ENCODE measurements around the gene GABRB1.
A peak's percentile ranks its signal among the peaks of the same experiment; 100 is the strongest.

GABRB1 gene

GRCh38 chr4:47110546-47111132, 79.3 kb downstream of the GABRB1 start:
- Histone ChIP-seq H3K9me3 (no peaks in the 10 kb centered on the region), H3K36me3 (no peaks in the 10 kb centered on the region), H3K4me3 (no peak overlapping the region), H3K4me1 (no peaks in the 10 kb centered on the region), H3K27ac (no peak overlapping the region), H3K27me3 (no peaks in the 10 kb centered on the region)
- intact Hi-C loops (cut with DNase I; ENCODE audit: low total_unique reads), result loop anchor here (2.0 kb wide), 1 partner anchor 16 kb away; no protein-coding TSS in a partner anchor
- no peak for DNase-seq
- TF ChIP-seq CTCF (IDR thresholded peaks at IDR 0.05), result no peak

DNA sequence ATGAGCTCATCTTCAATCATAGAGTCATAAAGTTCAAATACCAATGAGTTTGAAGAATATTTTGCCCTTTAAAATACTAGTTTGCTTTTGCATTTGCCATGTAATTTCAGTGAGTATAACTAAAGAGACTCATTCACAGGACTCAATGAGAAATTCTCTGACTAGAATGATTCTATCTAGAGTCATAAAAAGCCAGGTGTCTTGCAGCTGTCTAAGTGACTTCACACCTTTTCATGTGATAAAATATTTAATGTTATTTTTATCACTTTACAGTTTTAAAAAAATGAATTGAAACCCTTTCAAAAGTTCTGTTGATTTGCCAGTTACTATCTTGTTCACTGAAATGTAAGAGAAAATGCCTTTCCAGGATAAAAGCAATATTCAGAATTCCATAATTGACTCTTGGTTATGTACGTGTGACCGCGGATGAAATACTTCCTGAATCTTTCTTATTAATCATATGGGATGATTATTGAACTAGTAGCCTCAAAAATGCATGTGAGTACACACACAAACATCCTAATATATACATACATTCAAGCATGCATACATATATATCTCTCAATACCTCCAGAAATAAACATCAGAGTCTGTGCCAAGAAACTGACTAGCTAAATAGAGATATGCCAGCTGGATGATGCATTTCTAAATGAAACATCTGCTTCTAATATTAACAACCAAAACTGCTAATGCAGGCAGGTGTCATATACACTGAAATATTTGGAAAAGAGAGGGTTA, 87.0 kb downstream of the GABRB1 start:
- Histone ChIP-seq H3K27ac (no peak overlapping the region), H3K36me3 (no peaks in the 10 kb centered on the region), H3K27me3 (no peaks in the 10 kb centered on the region), H3K4me1 (peaks cover 0 to 5% (median 0%) of the 10 kb centered on the region in 4 donors), H3K4me3 (no peak overlapping the region), H3K9me3 (no peaks in the 10 kb centered on the region)
- DNase-seq, result no peak
- intact Hi-C loops (cut with DNase I; ENCODE audit: low total_unique reads), result no loop called here
- TF ChIP-seq CTCF (IDR thresholded peaks at IDR 0.05), result no peak

DNA sequence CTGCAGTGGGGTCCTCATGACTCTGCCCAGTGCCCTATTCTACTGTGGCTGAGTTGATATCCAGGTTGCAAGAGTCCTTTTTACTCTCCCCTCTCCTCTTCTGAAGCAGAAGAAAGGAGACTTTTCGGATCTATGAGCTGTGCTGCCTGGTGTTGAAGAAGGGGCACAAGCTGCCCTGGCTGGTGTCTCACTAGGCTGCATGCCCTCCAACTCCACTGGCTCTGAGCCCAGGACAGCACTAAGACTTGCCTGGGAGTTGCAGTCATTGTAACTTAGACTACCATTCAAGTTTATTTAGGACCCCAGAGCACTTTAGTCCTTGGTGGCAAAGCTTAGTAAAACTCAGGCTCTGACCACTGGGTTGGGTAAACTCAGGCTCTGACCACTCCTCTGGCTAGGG, 89.4 kb downstream of the GABRB1 start:
- no peak for TF ChIP-seq CTCF (IDR thresholded peaks at IDR 0.05)
- Histone ChIP-seq H3K4me3 (no peak overlapping the region), H3K9me3 (no peaks in the 10 kb centered on the region), H3K27me3 (no peaks in the 10 kb centered on the region), H3K27ac (no peak overlapping the region), H3K4me1 (peaks cover 0 to 5% (median 0%) of the 10 kb centered on the region in 4 donors), H3K36me3 (no peaks in the 10 kb centered on the region)
- intact Hi-C loops (cut with DNase I; ENCODE audit: low total_unique reads), result no loop called here
- no peak for DNase-seq

DNA sequence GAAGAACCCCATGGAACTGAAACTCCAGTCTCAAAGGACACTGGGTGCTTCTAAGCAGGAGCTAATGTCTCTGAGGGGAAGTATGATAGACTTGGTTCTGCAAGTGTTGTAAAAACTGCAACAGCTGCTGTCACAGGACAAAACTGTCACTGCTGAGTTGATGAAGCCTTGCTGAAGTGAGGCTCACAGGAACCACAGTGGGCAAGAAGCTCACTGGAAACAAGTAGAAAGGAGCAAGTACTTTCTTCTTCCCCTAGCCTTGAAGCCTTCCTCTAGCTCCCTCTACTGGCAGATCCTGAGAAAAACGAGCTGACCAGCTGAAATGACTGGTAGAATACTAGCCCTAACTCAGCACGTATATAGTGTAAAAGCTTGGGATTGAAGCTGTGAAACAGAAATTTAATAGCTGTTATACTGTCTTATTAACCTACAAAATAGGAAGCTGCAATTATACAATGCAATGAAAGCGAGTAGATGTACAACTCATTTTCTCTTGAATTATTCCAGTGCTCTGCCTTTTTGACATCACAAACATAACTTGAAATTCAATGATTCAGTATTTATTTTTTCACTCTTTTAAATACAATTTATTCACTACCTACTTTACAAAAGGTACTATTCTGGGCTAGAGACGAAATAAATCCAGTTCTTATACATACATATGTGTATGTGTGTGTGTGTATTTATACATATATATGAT, 91.4 kb downstream of the GABRB1 start:
- Histone ChIP-seq H3K4me3 (no peak overlapping the region), H3K27ac (no peak overlapping the region), H3K4me1 (peaks cover 0 to 5% (median 0%) of the 10 kb centered on the region in 4 donors), H3K36me3 (no peaks in the 10 kb centered on the region), H3K27me3 (no peaks in the 10 kb centered on the region), H3K9me3 (no peaks in the 10 kb centered on the region)
- intact Hi-C loops (cut with DNase I; ENCODE audit: low total_unique reads), result no loop called here
- TF ChIP-seq CTCF (IDR thresholded peaks at IDR 0.05), result peak; percentile 58 to 75
- peak; percentile 39 to 59 for DNase-seq

- H3K27me3 ChIP-seq, result no peaks in the 10 kb centered on the region
- intact Hi-C loops (cut with DNase I; ENCODE audit: low total_unique reads), result no loop called here
- no peaks in the 10 kb centered on the region for H3K36me3 ChIP-seq
- no peaks in the 10 kb centered on the region for H3K4me1 ChIP-seq
- H3K27ac ChIP-seq, result no peak overlapping the region
- TF ChIP-seq CTCF (IDR thresholded peaks at IDR 0.05), result no peak
- H3K4me3 ChIP-seq, result no peak overlapping the region
- DNase-seq, result no peak
- no peaks in the 10 kb centered on the region for H3K9me3 ChIP-seq
Measured at GRCh38 chr4:47128991-47129390, 97.6 kb downstream of the GABRB1 start.

Measured in tibial artery (tissue), 4 donors.